Fibroblast of the aortic adventitia (primary cell): ENCODE measurements around the gene KCNQ5. TPM values are rescaled to one million over a fixed set of nuclear protein-coding genes. Genes with fewer than 3 reads are reported as not detected.

Experiments used
- DNase-seq: peaks from one replicate; pipeline ENCODE4 v3.0.0-alpha.2; 2010; ENCODE audit warnings: low read depth
- H3K4me3 ChIP-seq: 2 replicates; pipeline ENCODE4 v1.5.1; 2011; ENCODE audit warnings: low read depth, mild to moderate bottlenecking, control low read depth, low read length, moderate library complexity
- CTCF ChIP-seq: IDR thresholded peaks from 2 replicates; pipeline ENCODE4 v1.5.1; 2011; ENCODE audit warnings: mild to moderate bottlenecking, low read length, control low read depth, inconsistent platforms; ENCODE audit not compliant: insufficient read depth
- total RNA-seq: library from RNA; depleted of rRNA; stranded (reverse); fragments of >200 nt; gene quantifications from 2 replicates; pipeline ENCODE4 v1.2.3, GENCODE V29; 2012; ENCODE audit warnings: low replicate concordance

KCNQ5 gene
- total RNA-seq, 1 donor: 9.4 TPM

GRCh38 chr6:72825315-72825911 is 203.5 kb downstream of the KCNQ5 start:
- peak; percentile 34 for DNase-seq
- TF ChIP-seq CTCF: no peak
- H3K4me3 ChIP-seq: no peak overlapping the region

GRCh38 chr6:72826037-72826436 is 204.2 kb downstream of the KCNQ5 start:
- no peak for TF ChIP-seq CTCF
- H3K4me3 ChIP-seq: no peak overlapping the region
- DNase-seq: peak; percentile 31

GRCh38 chr6:72826744-72827438 is 205.0 kb downstream of the KCNQ5 start:
- no peak overlapping the region for H3K4me3 ChIP-seq
- no peak for TF ChIP-seq CTCF
- DNase-seq: peak; percentile 63

GRCh38 chr6:72828904-72829303 is 207.0 kb downstream of the KCNQ5 start:
- DNase-seq: no peak
- TF ChIP-seq CTCF: no peak
- no peak overlapping the region for H3K4me3 ChIP-seq

- TF ChIP-seq CTCF: no peak
- DNase-seq: no peak
- H3K4me3 ChIP-seq: no peak overlapping the region
These were observed 210.4 kb downstream of the KCNQ5 start for GRCh38 chr6:72832271-72832670.

- no peak for TF ChIP-seq CTCF
- DNase-seq: no peak
- H3K4me3 ChIP-seq: no peak overlapping the region
These were observed 213.9 kb downstream of the KCNQ5 start for GRCh38 chr6:72835749-72836148.
